ENCODE data around the gene PHLDA1. TPM values are rescaled to one million over a fixed set of nuclear protein-coding genes. Genes with fewer than 3 reads are reported as not detected.
A peak's percentile ranks its signal among the peaks of the same experiment; 100 is the strongest.

PHLDA1 gene
- total RNA-seq, 1 experiment from 2014 or later, result 108 TPM

DNA sequence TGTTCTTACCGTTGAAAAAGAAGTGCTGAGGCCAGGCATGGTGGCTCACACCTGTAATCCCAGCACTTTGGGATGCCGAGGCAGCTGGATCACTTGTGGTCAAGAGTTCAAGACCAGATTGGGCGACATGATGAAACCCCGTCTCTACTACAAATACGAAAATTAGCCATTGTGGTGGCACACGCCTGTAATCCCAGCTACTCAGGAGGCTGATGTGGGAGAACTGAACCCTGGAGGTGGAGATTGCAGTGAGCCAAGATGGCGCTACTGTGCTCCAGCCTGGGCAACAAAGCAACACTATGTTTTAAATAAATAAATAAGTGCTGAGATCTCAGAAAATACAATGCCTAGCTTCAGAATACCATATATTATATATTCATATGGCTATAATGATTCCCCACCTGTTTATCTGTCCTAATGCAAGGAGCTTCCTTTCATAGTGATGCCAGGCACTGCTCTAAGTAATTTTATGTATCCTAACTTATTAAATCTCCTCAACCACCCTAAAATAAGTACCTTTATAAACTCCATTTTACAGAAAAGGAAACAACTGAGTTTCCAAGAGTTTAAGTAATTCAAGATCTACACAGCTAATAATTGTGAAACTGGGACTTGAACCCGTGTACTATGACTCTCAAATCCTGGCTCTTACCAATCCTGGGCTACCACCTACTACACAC is 7.3 kb downstream of the PHLDA1 start:
- in situ Hi-C loops (cut with HindIII; ENCODE audit: low pct_unique_long_range_greater_than_20kb, low sequenced_read_pairs), result no loop called here

DNA sequence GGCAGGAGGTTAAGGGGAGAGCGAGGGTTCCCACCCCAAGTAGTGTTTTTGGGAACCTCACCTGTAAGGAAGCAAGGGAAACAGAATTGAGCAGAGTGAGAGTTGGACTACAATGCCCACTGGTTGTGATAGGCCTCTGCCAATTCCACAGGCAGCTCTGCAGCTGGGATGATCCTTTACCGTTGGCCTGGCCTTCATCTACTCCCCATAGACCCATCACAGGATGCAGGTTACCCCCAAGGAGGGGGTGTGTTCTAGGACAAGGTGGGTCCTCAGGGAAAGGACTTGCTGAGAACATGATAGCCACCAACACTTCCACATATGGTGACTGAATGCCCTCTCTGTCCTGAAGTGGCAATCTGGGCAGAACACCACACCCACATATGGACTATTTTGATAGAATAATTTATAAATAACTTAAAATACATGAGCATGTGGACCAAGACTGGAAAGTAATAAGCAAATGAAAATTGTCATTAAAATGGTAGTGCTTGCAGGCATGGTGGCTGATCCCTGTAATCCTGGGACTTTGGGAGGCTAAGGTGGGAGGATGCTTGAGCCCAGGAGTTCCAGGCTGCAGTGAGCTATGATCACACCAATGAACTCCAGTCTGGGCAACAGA is 8.4 kb downstream of the PHLDA1 start:
- DNase-seq (ENCODE audit: low read depth, low spot score), result no peak
- in situ Hi-C loops (cut with HindIII; ENCODE audit: low pct_unique_long_range_greater_than_20kb, low sequenced_read_pairs), result no loop called here

More for the DNA sequence above, 7.3 kb downstream of the PHLDA1 start:
- DNase-seq (ENCODE audit: low read depth, low spot score), result no peak

DNA sequence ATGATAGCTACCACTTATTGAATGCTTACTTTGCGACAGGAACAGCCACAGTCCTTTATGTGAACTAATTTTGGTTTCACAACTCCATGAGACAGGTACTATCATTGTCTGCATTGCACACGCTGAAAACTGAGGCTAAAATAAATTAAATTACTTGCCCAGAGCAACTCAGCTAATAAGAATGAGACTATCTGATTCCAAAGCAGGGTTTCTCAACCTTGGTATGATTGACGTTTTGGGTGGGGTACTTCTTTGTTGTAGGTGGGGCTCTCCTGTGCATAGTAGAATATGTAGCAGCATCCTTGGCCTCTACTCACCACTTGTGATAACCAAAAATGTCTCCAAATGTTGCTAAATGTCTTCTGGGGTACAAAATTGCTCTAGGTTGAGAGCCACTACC is 9.1 kb downstream of the PHLDA1 start:
- no peak for DNase-seq (ENCODE audit: low read depth, low spot score)
- in situ Hi-C loops (cut with HindIII; ENCODE audit: low pct_unique_long_range_greater_than_20kb, low sequenced_read_pairs), result no loop called here

DNA sequence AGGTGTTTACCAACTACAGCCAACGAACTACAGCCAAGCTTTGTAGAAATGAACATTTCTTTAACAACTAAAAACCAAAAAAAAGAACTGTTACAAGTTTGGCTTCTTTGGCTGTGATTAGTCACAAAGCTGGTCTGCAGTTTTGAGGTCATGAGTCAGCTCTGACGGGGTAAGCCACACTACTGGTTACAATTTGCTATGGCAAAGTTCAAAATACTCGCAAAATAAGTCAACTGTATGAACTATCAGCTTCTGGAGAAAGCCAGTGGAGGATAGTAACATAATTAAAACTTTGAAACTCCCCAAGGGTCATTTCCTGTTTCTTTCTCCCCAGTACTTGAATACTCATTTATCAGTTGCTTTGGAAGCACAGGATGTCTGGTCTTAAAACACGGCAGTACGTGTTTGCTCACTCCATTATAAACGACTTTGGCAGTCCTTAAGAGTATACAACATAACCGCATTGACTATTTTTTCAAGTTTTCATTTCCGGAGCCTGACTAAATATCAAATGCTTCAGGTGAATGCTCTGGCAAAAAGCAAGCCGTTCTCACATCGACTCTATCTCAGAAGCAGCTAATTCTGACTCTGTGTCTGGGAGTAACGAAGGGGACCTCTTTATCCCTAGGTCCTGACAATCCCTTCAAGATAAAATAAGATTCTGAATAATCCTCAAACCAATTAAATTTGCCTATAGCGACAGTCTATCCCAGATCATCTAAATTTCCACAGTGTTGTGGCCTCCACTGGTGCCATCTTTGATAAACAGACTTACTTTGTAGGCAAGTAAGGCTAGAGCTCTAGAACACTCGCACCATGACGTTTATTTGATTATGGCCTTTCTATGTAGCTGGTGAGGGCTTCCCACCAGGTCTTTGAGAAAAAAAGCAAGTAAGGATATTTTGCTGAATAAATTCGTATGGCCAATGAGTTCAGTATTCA is 10.6 kb downstream of the PHLDA1 start:
- no peak for DNase-seq (ENCODE audit: low read depth, low spot score)
- in situ Hi-C loops (cut with HindIII; ENCODE audit: low pct_unique_long_range_greater_than_20kb, low sequenced_read_pairs), result no loop called here

DNA sequence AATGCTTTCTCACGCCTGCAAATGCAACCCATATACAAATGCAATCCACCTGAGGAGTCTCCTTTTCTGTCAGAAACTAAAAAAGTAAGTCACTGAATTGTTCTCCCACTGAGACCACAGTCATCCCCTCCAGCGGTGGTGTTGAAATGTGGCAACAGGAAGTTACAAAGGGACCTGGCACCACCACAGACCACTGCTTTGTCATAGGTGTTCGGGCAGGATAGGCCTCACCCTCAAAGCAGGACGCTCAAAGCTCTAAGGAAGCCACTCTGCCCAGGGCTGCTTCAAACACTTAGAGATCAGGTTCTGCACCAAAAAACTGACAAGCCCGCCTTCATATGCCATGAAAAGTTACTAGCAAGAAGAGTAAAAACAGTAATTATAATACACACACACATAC is 11.3 kb downstream of the PHLDA1 start:
- no peak for DNase-seq (ENCODE audit: low read depth, low spot score)
- in situ Hi-C loops (cut with HindIII; ENCODE audit: low pct_unique_long_range_greater_than_20kb, low sequenced_read_pairs), result no loop called here

DNA sequence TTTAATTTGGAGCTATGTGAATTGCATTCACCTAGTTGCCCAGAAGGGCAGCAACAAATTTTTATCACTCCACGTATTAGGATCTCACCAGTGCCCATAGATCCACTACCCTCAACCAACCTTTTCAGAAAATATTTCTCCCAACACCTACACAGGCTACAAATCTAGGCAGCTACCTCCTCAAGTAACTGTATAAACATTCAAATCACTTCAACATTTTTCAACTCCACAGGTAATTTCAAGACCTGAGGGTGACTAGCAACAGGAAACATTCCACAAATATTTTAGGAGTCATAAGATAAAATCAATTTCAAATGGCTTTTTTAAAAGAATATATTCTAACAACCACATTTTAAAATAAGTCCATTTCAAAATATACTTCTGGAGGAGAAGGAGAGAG is 12.9 kb downstream of the PHLDA1 start:
- in situ Hi-C loops (cut with HindIII; ENCODE audit: low pct_unique_long_range_greater_than_20kb, low sequenced_read_pairs), result no loop called here
- DNase-seq (ENCODE audit: low read depth, low spot score), result no peak

DNA sequence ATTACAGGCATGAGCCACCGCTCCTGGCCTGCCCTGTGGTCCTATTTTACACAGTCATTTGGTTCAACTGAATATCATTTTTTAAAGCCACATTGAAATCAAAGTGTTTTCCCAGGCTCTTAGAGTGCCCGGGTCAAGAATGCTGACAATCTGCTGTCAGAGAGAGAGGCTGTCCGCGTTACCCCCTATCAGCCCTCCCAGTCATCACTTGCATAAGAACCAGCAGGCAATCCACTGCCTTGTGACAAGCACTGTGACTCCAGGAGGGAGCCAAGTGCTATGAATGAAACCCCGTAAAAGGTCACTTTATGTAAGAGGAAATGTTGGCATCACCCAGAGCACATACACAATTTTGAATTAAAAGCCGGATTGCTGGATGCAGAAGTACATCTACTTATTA is 13.5 kb downstream of the PHLDA1 start:
- in situ Hi-C loops (cut with HindIII; ENCODE audit: low pct_unique_long_range_greater_than_20kb, low sequenced_read_pairs), result no loop called here
- DNase-seq (ENCODE audit: low read depth, low spot score), result peak; percentile 95

DNA sequence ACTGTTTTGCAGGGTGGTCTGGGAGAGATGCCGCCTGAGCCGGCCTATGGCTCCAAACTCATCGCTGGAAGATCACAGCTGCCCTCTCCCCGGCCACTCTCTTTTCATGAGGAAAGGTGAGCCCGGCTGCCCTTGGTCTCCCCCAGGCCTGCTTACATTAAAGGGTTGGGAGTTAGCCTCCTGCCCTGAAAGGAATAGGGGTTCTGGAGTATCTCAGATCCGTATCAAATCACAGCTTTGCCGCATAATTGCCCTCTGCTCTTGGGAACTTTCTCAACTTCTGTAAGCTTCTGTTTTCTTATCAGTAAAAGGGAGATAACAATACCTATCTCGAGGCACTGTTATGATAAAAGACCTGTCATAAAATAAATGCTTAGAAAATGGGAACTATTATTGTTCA is 17.6 kb downstream of the PHLDA1 start:
- DNase-seq (ENCODE audit: low read depth, low spot score), result no peak

DNA sequence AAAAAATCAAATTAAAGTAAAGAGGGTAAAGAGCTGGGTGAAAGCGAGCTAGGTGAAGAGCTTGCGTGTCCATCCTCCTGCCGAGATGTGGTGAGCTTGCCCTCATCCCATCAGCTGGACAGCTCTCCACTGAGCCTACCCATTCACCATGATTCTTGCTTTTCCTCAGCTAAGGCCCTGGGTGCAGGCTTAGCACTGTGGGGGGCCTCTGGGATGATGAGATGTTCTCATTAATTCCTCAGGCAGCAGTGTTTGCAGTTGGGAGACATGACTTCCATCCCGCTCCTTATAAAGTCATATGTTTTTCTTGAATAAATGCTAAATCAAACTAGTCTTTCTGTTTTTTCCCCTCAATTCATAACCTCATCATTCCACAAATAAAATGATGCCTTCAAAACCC is 18.0 kb downstream of the PHLDA1 start:
- DNase-seq (ENCODE audit: low read depth, low spot score), result no peak
- in situ Hi-C loops (cut with HindIII; ENCODE audit: low pct_unique_long_range_greater_than_20kb, low sequenced_read_pairs), result no loop called here

More for the DNA sequence above, 17.6 kb downstream of the PHLDA1 start:
- in situ Hi-C loops (cut with HindIII; ENCODE audit: low pct_unique_long_range_greater_than_20kb, low sequenced_read_pairs), result no loop called here

DNA sequence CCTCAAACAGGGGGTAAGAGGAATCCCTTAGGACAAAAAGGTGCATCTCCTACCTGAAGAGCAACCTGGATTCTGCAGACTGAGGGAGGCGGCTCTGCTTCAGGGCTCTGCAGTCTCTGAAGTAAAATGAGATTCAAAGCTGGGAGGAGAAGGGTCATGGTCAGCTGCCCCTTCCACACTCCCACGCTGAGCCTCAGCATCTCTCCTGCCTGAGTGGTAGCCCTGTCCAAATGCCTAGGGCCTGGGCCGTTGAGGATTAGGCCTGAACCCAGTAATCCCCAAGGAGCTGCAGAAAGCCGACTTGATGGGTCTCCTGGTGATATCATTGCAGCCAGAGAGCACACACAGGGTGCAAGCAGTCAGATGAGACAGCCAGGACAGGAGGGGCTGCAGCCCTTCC is 18.9 kb downstream of the PHLDA1 start:
- no peak for DNase-seq (ENCODE audit: low read depth, low spot score)
- in situ Hi-C loops (cut with HindIII; ENCODE audit: low pct_unique_long_range_greater_than_20kb, low sequenced_read_pairs), result no loop called here

DNA sequence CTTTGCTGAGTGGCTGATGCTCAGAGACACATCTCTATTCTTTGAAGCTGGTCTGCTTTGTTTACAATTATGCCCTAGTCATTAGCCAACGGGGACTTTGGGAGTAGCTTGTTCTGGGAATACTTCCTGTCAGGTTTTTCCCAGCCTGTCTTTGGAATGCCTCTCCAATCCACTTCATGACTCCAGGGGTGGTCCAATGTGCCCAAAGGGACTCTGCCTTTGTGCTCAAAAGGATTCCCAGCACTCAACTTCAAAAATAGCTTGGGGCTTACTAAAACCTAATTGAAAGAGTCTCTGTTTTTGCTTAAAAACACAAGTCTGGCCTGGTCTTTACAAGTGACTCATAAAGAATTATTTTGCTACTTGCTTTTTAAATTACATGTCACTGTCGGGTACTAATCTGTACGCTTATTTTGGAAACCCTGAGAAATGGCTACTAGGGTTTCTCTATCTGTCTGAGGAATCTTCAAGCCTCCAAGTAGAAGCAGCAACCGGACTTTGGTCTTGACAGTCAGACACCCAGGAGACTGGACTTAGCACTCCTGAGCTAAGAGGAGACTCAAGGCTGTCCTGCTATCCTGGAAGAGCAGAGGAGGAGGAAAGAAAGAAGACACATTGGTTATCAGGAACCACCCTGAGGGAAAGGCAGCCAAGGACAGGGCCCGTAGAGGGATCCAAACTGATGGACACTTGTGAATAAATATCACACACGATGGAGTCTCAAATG is 20.7 kb downstream of the PHLDA1 start:
- in situ Hi-C loops (cut with HindIII; ENCODE audit: low pct_unique_long_range_greater_than_20kb, low sequenced_read_pairs), result no loop called here
- DNase-seq (ENCODE audit: low read depth, low spot score), result no peak

DNA sequence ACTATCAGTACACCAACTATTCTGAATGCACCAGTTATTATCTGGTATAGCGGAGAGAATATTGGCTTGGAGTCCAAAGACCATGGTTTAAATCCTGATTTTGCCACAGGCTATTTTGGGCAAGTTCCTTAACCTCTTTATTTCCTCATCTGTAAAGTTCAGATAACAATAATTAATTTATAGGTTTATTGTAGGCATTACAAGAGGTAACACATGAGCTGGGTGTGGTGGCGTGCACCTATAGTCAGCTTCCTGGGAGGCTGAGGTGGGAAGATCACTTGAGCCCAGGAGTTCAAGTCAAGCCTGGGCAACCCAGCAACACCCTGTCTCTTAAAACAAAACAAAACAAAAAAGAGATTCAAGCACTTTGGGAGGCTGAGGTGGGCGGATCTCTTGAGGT is 23.1 kb downstream of the PHLDA1 start:
- in situ Hi-C loops (cut with HindIII; ENCODE audit: low pct_unique_long_range_greater_than_20kb, low sequenced_read_pairs), result no loop called here
- DNase-seq (ENCODE audit: low read depth, low spot score), result no peak

DNA sequence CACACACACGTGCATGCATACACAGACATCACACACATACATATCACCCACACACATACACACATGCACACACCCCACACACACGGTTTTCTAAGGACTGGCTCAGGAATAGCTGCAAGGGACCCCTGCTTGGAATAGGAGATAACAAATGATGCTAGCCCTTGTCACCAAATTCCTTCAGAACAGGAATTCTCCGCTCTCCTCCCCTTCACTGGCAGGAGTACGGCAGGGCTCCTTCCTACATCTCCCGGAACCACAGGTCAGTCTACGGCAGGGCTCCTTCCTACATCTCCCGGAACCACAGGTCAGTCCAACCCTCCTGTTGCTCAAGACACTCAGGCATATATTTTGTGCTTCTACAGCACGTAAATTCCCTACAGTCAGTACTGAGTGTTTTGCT is 23.9 kb downstream of the PHLDA1 start:
- no peak for DNase-seq (ENCODE audit: low read depth, low spot score)
- in situ Hi-C loops (cut with HindIII; ENCODE audit: low pct_unique_long_range_greater_than_20kb, low sequenced_read_pairs), result no loop called here

DNA sequence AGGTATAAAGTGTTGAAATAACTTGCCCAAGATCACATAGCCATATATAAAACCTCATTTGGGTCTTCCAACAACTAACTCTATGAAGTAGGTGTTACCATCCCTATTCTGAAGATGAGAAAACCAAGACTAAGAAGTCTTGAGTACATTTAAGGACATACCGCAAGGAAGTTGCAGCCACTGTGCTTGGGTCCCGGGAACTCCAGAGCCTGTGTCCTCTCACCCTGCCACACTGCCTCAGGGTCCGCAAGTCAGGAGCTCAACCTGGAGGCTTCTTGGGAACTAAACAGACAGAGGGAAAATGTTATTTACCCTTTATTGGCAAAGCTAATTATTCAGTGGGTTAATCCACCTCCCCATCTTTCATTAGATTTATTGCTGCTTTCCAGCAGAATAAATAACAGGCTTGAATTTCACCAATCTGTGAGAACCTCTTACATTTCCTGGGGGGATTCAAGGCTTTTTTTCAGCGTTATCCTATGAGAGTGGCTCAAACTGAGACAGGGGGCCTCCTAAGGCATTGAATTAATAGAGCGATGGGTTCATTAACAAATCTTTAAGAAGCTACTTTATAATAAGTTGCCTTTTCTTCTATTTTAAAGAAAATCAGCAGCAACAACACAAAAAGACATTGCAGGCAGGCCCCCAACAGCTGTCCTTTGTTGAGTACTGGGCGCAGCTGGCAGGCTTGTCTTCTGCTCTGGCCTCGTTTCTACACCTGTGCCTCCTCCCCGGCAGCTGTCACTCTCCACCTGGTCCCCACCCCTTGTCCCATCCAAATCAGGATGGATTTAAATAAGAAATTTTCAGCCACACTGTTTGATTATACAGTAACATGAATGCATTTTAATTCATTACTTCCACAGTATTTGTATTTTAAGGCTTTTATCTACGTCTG is 25.3 kb downstream of the PHLDA1 start:
- in situ Hi-C loops (cut with HindIII; ENCODE audit: low pct_unique_long_range_greater_than_20kb, low sequenced_read_pairs), result no loop called here
- no peak for DNase-seq (ENCODE audit: low read depth, low spot score)

DNA sequence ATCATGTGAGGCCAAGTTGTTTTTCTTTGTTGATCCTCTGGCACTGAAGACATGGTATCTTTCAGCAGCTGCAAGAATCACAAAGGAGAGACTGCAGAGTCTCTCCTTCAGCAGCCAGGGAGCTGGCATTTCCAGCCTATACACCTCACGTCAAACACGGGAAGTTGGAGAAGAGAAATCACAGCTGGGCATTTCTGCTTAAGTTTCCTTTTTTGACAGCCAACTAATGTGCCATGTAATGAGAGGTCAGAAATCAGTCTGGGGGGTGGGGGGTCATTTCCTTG is 28.3 kb downstream of the PHLDA1 start:
- in situ Hi-C loops (cut with HindIII; ENCODE audit: low pct_unique_long_range_greater_than_20kb, low sequenced_read_pairs), result no loop called here

DNA sequence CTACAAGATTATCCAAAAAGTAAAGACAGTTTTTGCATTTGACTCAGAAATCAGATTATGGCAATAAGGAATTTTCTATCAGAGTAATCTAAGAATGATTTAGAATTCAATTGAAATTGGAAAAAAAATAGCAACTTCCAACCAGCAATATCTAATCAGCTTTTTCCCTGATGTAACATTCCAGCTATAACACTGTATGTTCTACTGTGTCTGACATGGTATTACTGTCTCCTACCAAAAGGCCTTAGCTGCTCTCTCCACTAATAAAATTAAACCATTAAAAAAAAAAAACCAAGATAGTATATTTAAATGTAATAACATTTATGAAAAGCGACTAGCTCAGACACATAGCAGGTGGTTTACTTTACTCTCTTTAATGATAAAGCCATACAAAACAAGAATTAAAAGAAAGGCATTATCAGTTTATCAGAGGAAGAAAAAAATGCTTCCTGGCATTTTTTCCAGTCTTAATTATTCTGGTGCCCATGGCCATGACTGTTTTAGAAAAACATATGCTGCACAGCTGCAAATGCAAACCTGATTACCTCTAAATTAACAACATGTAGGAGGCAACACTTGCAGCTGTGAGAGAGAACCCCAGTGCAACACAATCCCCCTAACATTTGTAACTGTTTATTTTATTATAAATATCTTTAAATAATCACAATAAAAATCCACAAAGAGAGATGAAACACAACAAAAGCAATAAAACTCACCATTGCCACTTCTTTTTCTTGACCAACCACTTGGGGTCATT is 28.8 kb downstream of the PHLDA1 start:
- in situ Hi-C loops (cut with HindIII; ENCODE audit: low pct_unique_long_range_greater_than_20kb, low sequenced_read_pairs), result no loop called here
- no peak for DNase-seq (ENCODE audit: low read depth, low spot score)

More for the DNA sequence above, 28.3 kb downstream of the PHLDA1 start:
- no peak for DNase-seq (ENCODE audit: low read depth, low spot score)

All from SK-MEL-5 (cell line).